CD1c-positive myeloid dendritic cell (primary cell): ENCODE measurements around the gene SCN8A.

Experiments used
- DNase-seq: peaks from one replicate; pipeline ENCODE4 v3.0.0-alpha.2; 2016; ENCODE audit errors: extremely low spot score

SCN8A gene

DNA sequence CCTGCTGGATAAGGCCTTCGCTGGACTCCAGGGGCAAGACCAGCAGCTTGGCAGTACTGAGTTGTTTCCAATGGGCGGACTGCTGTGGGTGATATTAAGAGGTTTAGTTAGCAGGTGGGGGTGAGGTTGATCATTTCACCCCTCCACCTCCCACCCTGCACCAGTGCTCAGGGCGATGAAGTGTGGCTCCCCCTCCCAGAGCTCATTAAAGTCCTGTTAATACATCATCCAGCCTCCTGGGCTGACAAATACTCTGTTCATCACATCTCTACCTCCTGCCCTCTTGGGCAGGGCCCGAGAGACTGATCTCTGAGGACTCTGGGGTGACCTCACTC, 259.9 kb downstream of the SCN8A start:
- no peak for DNase-seq

DNA sequence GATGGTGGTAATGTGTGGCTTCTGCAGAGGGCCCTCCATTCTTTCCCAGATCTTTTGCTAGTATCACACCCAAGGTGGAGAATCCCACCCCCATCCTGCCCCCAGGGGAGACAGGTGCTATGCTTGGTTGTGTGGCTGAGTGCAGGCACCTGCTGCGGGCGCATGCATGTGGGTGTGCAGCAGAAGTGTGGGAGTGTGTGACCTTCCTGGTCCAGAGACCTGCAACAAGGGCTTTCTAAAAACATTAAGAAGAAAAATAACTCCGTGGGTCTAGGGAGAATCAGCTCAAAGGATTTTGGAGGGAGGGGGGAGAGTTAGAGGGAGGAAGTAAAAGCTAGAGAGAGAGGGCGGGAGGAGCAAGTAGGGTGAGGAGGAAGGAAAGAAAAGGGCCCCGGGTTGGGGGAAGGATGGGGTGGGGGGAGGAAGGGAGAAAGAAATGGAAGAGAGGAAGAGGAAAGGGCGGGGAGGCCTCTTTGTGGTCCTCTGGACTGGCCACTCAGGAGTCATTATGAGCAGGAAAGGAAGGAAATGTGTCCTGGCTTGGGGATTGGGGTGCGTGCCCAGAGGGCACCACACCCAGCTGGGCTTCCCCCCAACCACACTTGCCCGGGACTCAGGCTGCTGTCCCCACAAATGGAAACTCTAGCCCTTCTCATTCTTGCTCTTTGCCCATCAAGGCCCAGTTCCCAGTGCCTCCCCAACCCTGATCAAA, 260.5 kb downstream of the SCN8A start:
- DNase-seq = no peak

DNA sequence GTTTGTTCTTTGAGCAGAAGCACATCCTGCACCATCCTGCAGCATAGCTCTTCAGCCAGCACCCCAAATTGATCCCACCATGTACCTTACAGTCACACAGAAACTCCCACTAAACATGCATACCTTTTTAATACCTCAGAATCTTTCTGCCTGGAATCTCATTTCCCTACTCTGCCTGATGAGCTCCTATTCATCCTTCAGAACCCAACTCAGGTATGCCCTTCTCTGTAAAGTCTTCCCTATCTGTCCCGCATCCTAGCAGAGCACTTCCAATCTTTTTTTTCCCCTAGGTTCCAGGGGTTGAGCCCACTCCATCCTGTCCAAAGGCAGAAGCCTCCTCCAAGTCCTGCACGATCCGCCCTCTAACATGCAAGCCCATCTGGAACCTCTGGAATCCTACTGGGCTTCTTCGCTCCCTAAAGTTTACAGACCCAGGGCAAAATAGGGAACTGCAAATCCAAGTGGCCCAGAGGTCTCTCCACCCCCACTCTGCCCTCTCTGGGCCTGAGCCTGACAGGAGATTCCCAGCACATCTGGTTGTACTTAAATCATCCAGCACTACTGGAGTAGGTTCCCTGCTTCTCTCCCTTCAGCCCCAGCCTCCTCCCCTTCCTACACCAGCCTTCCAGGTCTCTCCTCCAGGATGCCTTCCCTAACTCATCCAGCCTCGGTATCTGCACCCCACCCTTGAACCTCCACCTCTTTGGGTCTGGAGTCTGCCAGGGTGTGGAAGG, 261.5 kb downstream of the SCN8A start:
- no peak for DNase-seq

DNA sequence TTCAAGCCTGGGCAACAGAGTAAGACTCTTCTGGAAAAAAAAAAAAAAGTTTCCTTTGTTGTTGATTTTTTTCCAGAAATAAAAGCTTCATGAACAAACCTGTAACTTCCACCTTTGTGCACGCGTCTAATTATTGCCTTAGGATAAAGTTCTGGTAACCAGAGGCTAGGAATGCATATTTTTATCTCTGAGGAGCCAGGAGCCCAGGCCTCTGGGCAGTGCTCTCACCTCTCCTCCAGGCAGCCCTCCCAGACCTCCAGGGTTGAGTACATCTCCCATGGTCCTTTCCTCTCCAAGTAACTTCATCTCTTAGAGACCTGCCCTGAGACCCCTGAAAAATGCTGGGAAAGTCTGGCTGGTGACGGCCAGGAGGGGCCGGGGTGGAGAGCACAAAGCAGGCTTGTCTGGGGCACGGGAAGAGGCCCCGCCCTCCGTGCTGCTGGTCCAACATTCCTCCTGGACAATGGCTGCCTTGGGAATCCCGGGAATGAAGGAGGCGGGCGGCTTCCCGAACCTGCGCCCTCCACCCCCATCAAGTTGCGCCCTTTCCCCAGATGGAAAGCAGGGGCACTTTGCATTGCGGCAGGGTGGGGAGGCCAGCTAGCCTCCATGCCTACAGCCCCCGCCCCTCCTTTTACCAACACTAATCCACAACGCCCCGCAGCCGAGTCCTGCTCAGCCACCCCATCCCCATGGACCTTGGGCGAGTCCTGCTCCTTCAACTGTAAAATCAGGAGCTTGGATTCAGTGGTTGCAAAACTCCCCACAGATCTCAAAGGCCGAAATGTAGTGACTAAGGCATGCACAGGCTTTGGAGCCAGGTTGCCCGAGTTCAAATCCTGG, 264.8 kb downstream of the SCN8A start:
- DNase-seq = no peak

DNA sequence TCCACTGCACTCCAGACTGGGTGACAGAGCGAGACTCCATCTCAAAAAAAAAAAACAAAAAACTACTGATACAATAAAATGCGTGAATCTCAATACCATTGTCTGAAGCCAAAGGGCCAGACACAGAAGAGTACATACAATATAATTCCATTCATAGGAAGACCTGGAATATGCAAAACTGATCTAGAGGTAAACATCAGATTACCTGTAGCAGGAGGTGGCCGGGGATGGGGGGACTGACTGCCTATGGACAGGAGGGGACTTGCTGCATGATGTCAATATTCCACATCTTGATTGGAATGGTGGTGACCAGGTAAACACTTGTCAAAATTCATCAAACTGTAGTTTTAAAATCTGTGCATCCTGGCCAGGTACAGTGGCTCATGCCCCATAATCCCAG, 270.0 kb downstream of the SCN8A start:
- DNase-seq = no peak
